ENCODE measurements around the gene ARMC12.

ARMC12 gene

GRCh38 chr6:35717449-35718374 lies 19.1 kb upstream of the ARMC12 start:
- peaks cover 22% of the 10 kb centered on the region for H3K4me1 ChIP-seq
- no peak for DNase-seq
- no peak for TF ChIP-seq CTCF (IDR thresholded peaks at IDR 0.05; ENCODE audit: low read depth, low read length)
- no peaks in the 10 kb centered on the region for H3K9me3 ChIP-seq
- no peaks in the 10 kb centered on the region for H3K36me3 ChIP-seq
- H3K4me3 ChIP-seq (ENCODE audit: low read depth, low read length): no peak overlapping the region
- H3K27me3 ChIP-seq: no peaks in the 10 kb centered on the region

- DNase-seq: no peak
- peaks cover 22% of the 10 kb centered on the region for H3K4me1 ChIP-seq
- no peaks in the 10 kb centered on the region for H3K27me3 ChIP-seq
- no peak overlapping the region for H3K4me3 ChIP-seq (ENCODE audit: low read depth, low read length)
- no peaks in the 10 kb centered on the region for H3K36me3 ChIP-seq
- no peaks in the 10 kb centered on the region for H3K9me3 ChIP-seq
- no peak for TF ChIP-seq CTCF (IDR thresholded peaks at IDR 0.05; ENCODE audit: low read depth, low read length)
These were observed 18.5 kb upstream of the ARMC12 start for GRCh38 chr6:35718375-35718736.

GRCh38 chr6:35718911-35719381 lies 17.9 kb upstream of the ARMC12 start:
- TF ChIP-seq CTCF (IDR thresholded peaks at IDR 0.05; ENCODE audit: low read depth, low read length): no peak
- Histone ChIP-seq H3K36me3 (no peaks in the 10 kb centered on the region), H3K4me1 (peaks cover 22% of the 10 kb centered on the region), H3K9me3 (no peaks in the 10 kb centered on the region), H3K4me3 (ENCODE audit: low read depth, low read length) (no peak overlapping the region), H3K27me3 (no peaks in the 10 kb centered on the region)
- no peak for DNase-seq

GRCh38 chr6:35719404-35719829 lies 17.4 kb upstream of the ARMC12 start:
- H3K4me3 ChIP-seq (ENCODE audit: low read depth, low read length): peak overlapping the region; percentile 32
- DNase-seq: no peak
- no peaks in the 10 kb centered on the region for H3K9me3 ChIP-seq
- H3K4me1 ChIP-seq: peaks cover 22% of the 10 kb centered on the region
- no peaks in the 10 kb centered on the region for H3K36me3 ChIP-seq
- H3K27me3 ChIP-seq: no peaks in the 10 kb centered on the region
- no peak for TF ChIP-seq CTCF (IDR thresholded peaks at IDR 0.05; ENCODE audit: low read depth, low read length)

GRCh38 chr6:35719830-35720733 lies 16.8 kb upstream of the ARMC12 start:
- Histone ChIP-seq H3K9me3 (no peaks in the 10 kb centered on the region), H3K4me1 (peaks cover 22% of the 10 kb centered on the region), H3K4me3 (ENCODE audit: low read depth, low read length) (peak overlapping the region; percentile 32), H3K36me3 (no peaks in the 10 kb centered on the region), H3K27me3 (no peaks in the 10 kb centered on the region)
- TF ChIP-seq CTCF (IDR thresholded peaks at IDR 0.05; ENCODE audit: low read depth, low read length): no peak
- peak; percentile 60 for DNase-seq

Measured in BE2C (cell line).